Fibroblast of mammary gland (primary cell): Measurements from ENCODE around the gene AASDH.

Source experiments
- DNase-seq: peaks from one replicate; pipeline ENCODE4 v3.0.0-alpha.2; 2010; ENCODE audit warnings: low read depth
- H3K4me3 ChIP-seq: 2 replicates; pipeline ENCODE4 v1.5.1; 2011; ENCODE audit warnings: low read depth, mild to moderate bottlenecking, low read length, moderate library complexity; ENCODE audit not compliant: control insufficient read depth
- TF ChIP-seq, protein P1 (sequence below): conservative IDR thresholded peaks from 2 replicates; pipeline ENCODE4 v1.5.1; 2011; ENCODE audit warnings: low read depth, low read length, inconsistent platforms; ENCODE audit not compliant: control insufficient read depth, insufficient read depth

The AASDH gene

DNA sequence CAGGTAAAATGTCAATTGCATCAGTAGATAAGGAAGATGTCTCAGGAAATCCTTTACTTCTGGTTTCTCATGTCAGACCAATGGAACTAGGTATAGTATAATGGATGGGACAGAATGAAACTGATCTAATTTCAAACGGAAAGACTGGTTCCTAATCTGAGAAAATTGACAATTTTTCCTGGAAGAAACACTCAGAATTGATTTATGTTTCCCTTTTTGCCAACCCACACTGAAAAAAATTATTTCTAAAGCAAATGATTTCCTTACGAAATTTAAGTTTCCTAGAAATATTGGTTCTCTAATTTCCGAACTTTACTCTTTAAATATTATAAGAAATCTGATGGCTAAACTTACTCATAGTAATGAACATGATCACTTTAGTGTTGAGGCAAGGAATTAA lies 29.1 kb upstream of the AASDH start:
- TF ChIP-seq, protein P1, sequence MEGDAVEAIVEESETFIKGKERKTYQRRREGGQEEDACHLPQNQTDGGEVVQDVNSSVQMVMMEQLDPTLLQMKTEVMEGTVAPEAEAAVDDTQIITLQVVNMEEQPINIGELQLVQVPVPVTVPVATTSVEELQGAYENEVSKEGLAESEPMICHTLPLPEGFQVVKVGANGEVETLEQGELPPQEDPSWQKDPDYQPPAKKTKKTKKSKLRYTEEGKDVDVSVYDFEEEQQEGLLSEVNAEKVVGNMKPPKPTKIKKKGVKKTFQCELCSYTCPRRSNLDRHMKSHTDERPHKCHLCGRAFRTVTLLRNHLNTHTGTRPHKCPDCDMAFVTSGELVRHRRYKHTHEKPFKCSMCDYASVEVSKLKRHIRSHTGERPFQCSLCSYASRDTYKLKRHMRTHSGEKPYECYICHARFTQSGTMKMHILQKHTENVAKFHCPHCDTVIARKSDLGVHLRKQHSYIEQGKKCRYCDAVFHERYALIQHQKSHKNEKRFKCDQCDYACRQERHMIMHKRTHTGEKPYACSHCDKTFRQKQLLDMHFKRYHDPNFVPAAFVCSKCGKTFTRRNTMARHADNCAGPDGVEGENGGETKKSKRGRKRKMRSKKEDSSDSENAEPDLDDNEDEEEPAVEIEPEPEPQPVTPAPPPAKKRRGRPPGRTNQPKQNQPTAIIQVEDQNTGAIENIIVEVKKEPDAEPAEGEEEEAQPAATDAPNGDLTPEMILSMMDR = no peak
- H3K4me3 ChIP-seq = no peak overlapping the region
- DNase-seq = no peak

DNA sequence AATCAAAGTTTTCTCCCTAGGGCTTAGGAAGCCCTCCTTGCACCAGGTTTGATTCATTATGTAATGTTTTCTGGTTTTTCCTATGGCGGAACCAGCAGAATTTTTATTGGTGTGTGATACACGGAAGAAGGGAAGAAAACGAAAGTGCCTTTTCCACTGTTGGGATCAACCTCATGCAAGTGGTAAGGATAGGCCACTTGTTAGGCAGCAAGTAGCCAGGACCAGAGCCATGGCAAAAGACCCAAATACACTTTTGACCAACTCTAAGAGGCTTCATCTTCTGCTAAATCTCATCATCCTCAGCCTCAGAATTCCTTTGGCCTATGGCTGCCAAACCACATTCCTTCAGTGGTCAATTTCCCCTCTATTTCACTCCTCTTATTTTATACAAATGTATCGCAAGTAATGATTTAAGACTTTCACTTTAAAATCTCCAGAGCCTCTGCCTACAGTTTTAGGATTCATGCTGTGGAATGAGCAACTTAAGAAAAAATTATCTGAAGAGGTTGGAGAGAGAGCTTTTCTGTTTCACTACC lies 26.9 kb upstream of the AASDH start:
- peak; percentile 36 for DNase-seq
- no peak overlapping the region for H3K4me3 ChIP-seq
- TF ChIP-seq, protein P1 = no peak

DNA sequence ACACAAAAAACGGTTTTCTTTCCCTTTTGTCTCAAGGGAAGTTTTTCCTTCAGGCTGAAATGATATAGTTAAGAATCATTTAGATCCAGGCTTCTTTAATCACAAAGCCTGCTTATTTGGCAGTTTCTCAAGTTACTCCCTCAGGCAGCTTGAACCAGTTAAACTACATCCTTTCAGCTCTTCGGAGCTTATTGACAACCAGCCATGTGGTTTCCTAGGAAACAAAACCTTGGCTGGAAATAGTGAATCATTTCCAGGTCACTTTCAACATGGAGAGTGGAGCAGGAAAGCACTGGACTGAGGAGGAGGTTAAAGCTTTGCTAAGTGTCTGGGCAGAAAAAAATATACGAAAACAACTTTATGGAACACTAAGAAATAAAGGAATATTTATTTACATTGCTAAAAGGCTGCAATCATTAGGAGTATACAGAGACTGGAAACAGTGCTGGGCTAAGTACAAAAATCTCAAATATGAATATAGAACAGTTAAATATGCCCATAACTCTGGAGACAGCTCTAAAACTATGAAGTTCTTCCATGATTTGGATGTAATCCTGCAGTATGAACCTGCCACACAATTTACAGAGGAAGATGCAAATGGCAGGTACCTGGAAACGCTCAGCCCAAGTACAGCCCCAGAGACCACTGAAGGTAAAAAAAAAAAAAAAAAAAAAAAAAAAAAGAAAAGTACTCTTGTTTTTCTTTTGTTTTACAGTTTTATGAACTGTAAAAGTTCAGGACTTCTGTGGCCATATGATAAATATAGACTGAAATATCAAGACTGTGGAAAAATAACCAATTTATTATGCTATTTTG lies 23.2 kb upstream of the AASDH start:
- DNase-seq = peak; percentile 99
- peak overlapping the region; percentile 46 for H3K4me3 ChIP-seq
- TF ChIP-seq, protein P1 = no peak

DNA sequence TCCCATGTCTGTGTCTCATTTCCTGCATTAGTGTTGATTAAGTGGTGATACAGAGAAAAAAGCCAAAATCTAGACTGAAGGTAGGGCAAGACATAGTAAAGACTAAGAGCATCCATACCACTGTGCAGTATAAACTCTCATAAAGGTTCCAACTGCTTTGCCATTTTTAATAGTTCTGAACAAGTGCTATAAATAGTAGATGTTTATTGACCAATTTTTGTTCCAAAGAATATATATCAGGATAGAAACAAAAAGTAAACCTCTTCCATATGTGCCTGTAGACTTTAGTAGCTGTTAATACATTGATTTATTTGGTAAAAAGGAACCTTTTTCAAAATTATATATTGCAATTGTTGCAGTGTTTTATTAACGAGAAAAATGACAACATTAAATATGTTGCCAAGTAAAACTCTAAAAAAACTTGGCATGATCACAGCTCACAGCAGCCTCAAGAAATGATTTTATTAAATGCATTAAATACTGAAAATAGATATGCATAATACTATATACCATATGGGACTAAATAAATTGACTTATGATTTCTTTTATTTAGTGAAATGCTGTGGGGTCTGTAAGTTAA lies 22.3 kb upstream of the AASDH start:
- no peak for DNase-seq
- TF ChIP-seq, protein P1 = no peak
- H3K4me3 ChIP-seq = no peak overlapping the region

DNA sequence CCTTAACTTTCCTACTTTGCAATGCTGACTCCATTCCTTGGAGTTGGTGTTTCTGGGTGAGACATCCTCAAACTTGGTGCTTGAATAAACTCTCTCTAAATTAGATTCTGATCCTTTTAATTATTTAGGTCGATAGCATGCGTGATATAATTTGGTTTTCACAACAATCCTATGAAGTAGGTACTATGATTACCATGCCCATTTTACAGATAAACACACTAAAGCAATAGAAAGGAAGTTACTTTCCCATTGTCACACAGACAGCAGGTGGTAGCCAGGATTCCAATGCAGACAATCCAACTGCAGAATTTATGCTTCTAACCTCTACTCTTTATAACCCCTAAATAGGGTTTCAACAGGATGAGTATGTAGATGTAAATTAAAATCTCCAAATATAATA lies 21.7 kb upstream of the AASDH start:
- H3K4me3 ChIP-seq = no peak overlapping the region
- TF ChIP-seq, protein P1 = no peak
- DNase-seq = no peak

DNA sequence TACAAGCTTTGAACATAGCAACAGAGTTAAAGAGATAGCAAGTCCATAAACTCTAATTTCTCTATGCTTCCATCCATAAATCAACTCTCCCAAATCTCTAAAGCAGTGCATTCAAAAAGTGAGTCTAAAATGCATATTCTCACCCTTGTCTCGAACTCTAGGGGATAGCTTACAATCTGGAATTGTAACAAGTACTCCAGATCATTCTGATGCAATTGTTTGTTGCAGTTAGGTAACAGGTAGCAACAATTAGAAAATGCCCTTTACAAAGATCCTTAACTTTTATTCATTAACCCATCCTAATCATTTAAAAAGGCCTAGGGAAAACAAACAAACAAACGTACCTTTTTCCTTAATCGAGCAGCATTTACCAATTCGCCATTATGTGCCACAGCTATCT lies 18.9 kb upstream of the AASDH start:
- TF ChIP-seq, protein P1 = no peak
- no peak overlapping the region for H3K4me3 ChIP-seq
- DNase-seq = no peak
